A204.1 (cell line): Measurements from ENCODE around the gene CCDC78.
"Not testable (repeated sequence)": the region's sequence is repeated elsewhere in the genome, so short reads cannot be mapped to it uniquely, and the experiment has no call there.

Source experiments
- FAIRE-seq: peaks from 2 replicates; lab custom pipeline; 2012; peaks lifted over from hg19 to GRCh38; lab: Jason Lieb, UNC

CCDC78 gene

GRCh38 chr16:722835-723633 lies 3.2 kb downstream of the CCDC78 start:
- FAIRE-seq: no peak

GRCh38 chr16:721765-722540 lies 4.3 kb downstream of the CCDC78 start:
- no peak for FAIRE-seq

DNA sequence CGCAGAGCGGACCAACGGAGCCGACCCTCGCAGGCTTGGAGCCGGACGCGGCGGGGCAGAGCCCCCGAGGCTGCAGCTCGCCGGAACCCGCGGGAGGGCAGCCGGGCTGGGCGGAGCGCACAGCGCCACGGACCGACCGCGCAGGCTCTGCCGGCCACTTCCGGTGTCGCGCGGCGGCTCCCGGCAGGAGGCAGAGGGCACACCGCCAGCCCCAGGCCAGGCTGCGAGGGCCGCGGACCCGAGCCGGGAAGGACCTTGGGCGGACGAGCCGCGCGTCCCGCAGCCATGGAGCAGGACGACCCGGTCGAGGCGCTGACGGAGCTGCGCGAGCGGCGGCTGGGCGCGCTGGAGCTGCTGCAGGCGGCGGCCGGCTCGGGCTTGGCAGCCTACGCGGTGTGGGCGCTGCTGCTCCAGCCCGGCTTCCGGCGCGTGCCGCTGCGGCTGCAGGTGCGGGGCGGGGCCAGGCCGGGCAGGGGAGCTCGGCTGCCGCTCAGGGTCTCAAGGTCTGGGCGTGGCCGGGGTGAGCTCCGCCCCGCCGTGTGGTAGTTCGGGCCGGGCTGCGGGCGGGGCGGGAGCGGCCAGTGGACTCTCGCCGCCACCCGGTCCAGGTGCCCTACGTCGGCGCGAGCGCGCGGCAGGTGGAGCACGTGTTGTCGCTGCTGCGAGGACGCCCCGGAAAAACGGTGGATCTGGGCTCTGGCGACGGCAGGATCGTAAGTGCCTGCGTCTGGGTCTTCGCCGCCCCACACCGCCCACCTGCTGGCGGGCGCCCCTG lies 5.1 kb downstream of the CCDC78 start, which contains the start of gene ANTKMT:
ANTKMT (plus strand) TSS at position 157 of the 775 bp plus-strand sequence; CDS start at position 286, 129 bp downstream.
- FAIRE-seq: no peak

- FAIRE-seq: no peak
Observed at GRCh38 chr16:720447-720989, 5.7 kb downstream of the CCDC78 start.

GRCh38 chr16:719815-720446 lies 6.3 kb downstream of the CCDC78 start:
- no peak for FAIRE-seq

DNA sequence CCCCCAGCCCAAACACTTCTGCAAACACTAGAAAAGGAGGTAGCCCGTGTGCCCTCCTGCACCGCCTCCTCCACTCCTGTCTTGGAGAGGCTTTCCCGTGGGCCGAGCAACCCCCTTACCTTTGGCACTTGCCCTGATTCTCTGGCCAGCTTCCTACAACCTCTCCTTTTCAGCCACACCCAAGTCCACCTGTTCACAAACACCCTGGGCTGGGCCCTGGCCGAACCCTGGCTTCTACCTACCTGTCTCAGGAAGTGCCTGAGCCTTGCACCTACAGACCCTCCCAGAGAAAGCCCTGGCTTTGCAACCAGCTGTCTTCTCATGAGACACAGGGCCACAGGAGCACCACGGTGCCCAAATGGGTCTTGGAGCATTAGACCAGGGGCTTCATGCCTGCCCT lies 7.3 kb downstream of the CCDC78 start:
- FAIRE-seq: no peak

- FAIRE-seq: no peak
Observed at GRCh38 chr16:718389-718788, 7.9 kb downstream of the CCDC78 start.

GRCh38 chr16:717450-718245 lies 8.6 kb downstream of the CCDC78 start:
- FAIRE-seq: no peak

DNA sequence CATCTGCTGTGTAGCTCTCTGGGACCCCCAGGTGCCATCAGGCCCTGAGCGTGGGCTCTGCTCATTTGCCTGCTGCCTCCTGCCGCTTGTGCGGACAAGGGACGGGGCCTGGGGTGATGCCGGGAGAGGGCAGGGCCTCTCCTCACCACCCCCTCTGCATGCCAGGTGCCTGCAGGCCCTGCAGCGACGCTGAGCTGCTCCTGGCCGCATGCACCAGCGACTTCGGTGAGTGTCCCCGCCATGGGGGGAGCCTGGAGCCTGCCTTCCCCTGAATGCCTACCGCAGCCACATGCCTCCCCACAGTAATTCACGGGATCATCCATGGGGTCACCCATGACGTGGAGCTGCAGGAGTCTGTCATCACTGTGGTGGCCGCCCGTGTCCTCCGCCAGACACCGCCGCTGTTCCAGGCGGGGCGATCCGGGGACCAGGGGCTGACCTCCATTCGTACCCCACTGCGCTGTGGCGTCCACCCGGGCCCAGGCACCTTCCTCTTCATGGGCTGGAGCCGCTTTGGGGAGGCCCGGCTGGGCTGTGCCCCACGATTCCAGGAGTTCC lies 9.4 kb downstream of the CCDC78 start:
- no peak for FAIRE-seq

- FAIRE-seq: no peak
Observed at GRCh38 chr16:716200-716568, 10.1 kb downstream of the CCDC78 start.

- FAIRE-seq: no peak
Observed at GRCh38 chr16:715477-716199, 10.6 kb downstream of the CCDC78 start.

DNA sequence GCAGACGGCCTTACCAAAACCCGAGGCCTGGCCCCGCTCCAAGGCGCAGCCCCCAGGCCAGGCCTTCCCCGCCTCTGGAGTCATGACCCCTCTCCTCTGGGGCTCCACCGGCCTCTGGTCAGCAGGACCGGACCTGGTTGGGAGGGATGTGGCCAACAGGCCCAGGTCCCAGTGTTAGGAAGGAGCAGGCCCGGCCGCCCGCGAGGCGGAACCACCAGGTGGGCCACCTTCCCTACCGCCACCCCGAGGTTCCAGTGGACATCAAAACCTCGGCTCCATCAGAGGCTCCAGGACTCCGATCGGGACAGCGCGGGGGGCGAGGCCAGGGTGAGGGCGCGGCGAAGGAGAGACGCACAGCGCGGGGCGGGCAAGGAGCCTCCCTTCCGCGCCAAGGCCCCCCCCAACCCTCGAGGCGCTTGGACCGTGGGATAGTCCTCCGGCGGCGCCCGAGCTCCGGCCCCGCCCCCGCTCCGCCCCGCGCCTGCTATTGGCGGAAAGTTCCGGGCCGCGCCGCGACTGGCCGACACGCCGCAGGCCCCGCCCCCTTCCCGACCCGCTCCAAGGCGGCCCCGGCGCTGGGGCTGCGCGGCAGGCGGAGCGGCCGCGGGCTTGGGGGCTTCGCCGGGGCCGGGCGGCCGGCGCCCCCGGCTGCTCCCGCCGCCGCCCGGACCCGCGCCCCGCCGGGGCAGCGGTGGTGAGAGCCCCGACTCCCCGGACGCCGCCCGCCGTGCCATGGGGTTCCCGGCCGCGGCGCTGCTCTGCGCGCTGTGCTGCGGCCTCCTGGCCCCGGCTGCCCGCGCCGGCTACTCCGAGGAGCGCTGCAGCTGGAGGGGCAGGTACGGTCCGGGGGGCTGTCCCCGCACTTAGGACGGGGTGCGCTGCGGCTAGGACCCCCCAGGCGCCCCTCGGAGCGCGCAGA lies 11.4 kb downstream of the CCDC78 start, which contains the start of gene METRN:
METRN (plus strand) TSS at position 561 of the 919 bp plus-strand sequence; CDS start at position 733, 172 bp downstream.
- no peak for FAIRE-seq

DNA sequence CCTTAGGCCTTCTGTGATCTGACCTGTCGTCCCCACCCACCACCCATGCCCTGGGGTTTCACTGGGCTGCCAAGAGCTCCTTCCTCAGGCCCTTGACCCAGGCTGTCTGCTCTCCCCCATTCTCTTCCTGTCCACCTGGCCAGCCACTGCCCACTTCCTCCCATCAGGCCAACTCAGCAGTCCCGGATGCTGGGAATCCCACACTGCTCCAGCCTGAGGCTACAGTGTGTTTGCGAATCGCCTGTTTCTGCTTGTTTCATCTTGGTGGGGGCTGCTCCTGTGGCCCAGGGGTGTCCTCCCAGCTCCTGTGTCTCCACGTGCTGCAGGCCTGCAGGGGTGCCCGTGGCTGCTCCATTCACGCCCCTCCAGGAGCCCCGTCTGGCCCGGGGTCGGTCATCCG lies 12.2 kb downstream of the CCDC78 start:
- FAIRE-seq: no peak

DNA sequence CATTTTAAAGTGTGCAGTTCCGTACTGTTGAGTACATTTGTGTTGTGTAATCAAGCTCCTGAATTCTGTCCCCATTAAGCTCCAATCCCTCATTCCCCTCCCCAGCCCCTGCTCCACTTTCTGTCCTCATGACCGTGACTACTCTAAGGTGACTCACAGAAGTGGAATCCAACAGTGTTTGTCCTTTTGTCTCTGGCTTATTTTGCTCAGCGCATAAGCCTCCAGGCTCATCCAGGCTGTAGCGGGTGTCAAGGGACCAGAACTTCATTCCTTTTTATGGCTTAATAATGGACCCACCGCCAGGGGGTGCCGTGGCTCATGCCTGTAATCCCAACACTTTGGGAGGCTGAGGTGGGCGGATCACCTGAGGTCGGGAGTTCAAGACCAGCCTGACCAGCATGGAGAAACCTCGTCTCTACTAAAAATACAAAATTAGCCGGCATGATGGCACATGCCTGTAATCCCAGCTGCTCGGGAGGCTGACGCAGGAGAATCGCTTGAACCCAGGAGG lies 13.4 kb downstream of the CCDC78 start:
- not testable (repeated sequence) for FAIRE-seq

DNA sequence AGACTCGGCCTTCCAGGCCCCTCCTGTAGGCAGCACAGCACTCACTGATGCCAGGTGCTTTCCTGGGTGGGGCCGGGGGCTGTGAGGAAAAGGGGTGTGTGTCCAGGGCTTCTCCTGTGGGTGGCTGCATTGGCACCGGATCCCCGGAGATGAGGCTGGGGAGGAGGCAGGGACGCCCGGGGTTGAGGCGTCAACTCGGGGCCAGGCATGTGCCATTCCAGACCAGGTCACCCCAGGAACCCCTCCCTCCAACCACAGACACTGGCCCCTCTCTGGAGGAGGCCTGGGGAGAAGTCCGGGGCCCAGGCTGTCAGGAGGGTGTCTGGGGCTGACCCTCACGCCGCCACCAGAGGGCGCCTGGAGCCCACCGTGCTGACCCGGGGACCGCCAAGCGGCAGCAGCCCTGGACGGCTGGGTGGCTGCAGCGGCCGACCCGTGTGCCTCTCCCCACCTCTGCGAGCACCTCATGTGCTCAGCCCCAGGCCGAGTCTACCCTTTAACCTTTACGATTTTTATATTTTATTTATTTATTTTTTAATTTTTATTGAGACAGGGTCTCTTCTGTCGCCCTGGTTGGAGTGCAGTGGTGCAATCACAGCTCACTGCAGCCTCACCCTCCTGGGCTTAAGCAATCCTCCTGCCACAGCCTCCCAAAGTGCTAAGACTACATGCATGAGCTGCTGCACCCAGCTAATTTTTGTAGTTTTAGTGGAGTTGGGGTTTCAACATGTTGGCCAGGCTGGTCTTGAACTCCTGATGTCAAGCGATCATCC lies 14.5 kb downstream of the CCDC78 start:
- FAIRE-seq: no peak

DNA sequence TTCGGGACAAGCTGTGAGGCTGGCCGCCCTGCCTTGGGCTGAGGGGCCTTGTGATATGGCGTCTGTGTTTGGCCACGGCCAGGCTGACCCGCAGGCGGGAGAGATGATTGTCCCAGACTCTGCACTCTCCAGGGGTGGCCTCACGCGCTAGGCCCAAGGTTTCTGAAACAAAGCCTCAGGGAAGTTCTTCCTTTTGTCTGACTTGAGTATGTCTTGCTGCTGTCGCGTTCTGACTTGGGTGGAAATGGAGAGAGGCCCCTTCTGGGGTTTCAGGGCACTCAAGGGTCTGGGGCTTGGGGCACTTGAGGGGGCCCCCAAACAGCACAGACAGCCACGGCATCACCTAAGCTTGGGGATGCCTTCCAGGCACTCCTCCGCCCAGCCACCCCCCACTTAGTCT lies 15.2 kb downstream of the CCDC78 start:
- FAIRE-seq: no peak

- no peak for FAIRE-seq
Observed at GRCh38 chr16:710500-711075, 15.7 kb downstream of the CCDC78 start.
